ENCODE measurements around the gene RASSF4.

GRCh38 chr10:45005284-45005683 lies 45.7 kb downstream of the RASSF4 start:
- TF ChIP-seq ZBTB21 (tag by site-specific recombination; IDR thresholded peaks at IDR 0.05) (no peak), CTCF (tag by site-specific recombination; IDR thresholded peaks at IDR 0.05) (no peak), PRDM1 (tag by site-specific recombination; IDR thresholded peaks at IDR 0.05) (no peak), REST (tag by site-specific recombination; IDR thresholded peaks at IDR 0.05) (no peak), ZXDB (tag by site-specific recombination; IDR thresholded peaks at IDR 0.05) (no peak), TCF7L2 (IDR thresholded peaks at IDR 0.05; ENCODE audit: borderline replicate concordance, low read depth, low read length) (no peak)
